Prostate gland (tissue), 2 donors: ENCODE data around the gene NCOA3.

Experiments used
- POLR2AphosphoS5 ChIP-seq: sonication (generic); formaldehyde crosslinking; IDR thresholded peaks from one replicate; pipeline ENCODE4 v1.6.1; 2017; ENCODE audit warnings: antibody characterized with exemption
- TF ChIP-seq, protein P1 (sequence below), 4 experiments: fragments of 200-600 bp in 2 of 4; fragments of 450-650 bp in 2 of 4; sonication (generic) in 2 of 4; IDR thresholded peaks; 1 replicate in 3 of 4; 2 replicates in 1 of 4; pipeline ENCODE4 v1.5.1; 2016 to 2019; ENCODE audit warnings: antibody characterized with exemption in 4 of 4, mild to moderate bottlenecking in 2 of 4, moderate library complexity in 2 of 4

DNA sequence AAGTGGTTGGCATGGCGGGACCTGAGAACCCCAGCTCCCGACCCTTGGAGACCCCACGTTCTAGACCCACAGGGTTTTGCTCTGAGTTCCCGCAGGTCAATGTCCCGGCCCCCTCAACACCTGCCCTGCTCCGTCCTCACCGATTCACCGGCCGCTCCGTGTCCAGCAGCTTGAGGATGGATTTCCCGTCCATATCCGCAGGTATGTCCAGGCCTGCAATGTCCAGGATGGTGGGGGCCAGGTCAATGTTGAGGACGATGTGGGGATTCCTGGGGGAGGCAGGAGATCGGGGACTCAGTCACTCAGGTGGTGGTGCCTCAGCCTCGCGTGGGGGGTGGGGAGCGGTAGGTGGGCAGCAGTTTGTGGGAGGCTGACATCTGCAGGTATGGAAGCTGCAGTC is 176.8 kb downstream of the NCOA3 start:
- no peak for TF ChIP-seq POLR2AphosphoS5
- TF ChIP-seq, protein P1, sequence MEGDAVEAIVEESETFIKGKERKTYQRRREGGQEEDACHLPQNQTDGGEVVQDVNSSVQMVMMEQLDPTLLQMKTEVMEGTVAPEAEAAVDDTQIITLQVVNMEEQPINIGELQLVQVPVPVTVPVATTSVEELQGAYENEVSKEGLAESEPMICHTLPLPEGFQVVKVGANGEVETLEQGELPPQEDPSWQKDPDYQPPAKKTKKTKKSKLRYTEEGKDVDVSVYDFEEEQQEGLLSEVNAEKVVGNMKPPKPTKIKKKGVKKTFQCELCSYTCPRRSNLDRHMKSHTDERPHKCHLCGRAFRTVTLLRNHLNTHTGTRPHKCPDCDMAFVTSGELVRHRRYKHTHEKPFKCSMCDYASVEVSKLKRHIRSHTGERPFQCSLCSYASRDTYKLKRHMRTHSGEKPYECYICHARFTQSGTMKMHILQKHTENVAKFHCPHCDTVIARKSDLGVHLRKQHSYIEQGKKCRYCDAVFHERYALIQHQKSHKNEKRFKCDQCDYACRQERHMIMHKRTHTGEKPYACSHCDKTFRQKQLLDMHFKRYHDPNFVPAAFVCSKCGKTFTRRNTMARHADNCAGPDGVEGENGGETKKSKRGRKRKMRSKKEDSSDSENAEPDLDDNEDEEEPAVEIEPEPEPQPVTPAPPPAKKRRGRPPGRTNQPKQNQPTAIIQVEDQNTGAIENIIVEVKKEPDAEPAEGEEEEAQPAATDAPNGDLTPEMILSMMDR (IDR thresholded peaks at IDR 0.05), result no peak
